ENCODE results near the gene SYT1.
A peak's percentile ranks its signal among the peaks of the same experiment; 100 is the strongest.
"Not testable (repeated sequence)": the region's sequence is repeated elsewhere in the genome, so short reads cannot be mapped to it uniquely, and the experiment has no call there.

The SYT1 gene

GRCh38 chr12:78864403-78864869 lies at the start of gene SYT1:
TSS of gene SYT1 (plus strand) at chr12:78864774.
- peak; percentile 34 to 77 for DNase-seq

GRCh38 chr12:78818487-78818886 lies 46.1 kb upstream of the SYT1 start:
- no peak for DNase-seq

DNA sequence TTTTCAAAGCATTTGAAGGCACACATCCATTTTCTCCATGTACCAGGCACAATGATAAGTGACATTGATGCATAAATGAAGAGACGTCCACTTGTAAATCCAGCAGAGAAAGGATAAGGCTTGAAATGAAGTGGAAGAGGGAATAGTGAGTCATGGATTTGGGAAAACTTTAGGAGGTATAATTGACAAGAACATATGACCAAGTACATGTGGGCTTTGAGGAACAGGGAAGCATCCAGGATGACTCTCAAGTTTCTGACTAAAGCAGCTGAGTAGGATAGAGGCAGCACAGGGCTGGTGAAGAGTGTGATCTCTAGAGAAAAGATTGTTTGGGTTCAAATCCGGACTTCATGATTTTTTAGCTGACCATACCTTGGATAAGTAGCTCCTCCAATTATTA lies 43.6 kb upstream of the SYT1 start:
- no peak for DNase-seq

- DNase-seq: no peak
Measured at GRCh38 chr12:78824918-78825317, 39.7 kb upstream of the SYT1 start.

GRCh38 chr12:78829690-78830089 lies 34.9 kb upstream of the SYT1 start:
- no peak for DNase-seq

- DNase-seq: no peak
Measured at GRCh38 chr12:78835493-78835892, 29.1 kb upstream of the SYT1 start.

DNA sequence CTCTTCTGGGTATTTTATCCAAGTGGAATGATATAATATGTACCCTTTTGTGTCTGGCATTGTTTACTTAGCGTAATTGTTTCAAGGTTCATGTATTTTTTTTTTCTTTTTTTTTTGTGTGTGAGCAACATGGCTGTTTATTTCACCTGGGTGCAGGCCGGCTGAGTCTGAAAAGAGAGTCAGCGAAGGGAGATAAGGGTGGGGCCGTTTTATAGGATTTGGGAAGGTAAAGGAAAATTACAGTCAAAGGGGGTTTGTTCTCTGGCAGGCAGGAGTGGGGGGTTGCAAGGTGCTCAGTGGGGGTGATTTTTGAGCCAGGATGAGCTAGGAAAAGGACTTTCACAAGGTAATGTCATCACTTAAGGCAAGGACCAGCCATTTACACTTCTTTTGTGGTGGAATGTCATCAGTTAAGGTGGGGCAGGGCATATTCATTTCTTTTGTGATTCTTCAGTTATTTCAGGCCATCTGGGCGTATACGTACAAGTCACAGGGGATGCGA lies 24.0 kb upstream of the SYT1 start:
- not testable (repeated sequence) for DNase-seq

- DNase-seq: no peak
Measured at GRCh38 chr12:78853231-78853630, 11.3 kb upstream of the SYT1 start.

DNA sequence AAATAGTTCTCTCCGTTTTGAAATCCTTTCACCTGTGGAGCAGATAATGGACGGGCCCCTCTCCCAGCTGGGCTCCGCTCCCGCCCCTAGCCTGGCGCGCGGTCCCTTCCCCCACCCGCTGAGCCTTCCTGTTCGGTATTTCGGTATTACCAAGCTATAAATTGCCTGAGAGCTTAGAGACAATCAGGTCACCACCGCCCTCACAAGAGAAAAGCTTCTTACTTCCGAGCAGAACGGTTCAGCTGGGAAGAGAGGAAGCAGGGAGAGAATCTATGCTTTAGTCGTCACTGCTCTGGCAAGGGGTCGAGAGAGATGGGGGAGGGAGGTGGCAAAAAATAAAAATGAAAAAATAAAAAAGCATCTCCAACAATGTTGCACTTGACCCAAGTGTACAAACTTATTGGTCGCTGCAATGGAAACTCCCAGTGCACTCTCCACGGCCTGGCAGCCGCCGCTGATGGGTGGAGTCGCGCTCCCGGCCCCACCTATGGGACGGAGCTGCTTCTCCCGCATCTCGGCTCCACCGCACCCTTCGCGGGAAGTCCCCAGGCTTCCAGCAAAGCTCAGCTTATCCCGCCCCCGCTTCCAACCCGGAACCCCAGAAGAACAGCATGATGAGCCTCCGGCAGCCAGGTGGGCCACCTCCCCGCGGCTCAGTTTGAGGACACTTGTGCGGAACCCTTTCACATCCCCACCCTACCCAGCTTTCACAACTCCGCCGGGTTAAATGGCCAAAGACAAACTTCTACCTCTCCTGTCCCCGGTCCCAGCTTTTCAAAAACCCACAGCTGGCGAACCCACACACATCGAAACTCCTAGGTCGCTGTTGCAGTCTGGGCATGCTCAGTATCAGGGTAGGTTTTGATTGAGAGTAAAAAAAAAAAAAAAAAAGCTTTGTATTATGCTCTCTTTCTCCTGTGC lies 832 bp upstream of the SYT1 start:
- peak; percentile 57 to 68 for DNase-seq

DNA sequence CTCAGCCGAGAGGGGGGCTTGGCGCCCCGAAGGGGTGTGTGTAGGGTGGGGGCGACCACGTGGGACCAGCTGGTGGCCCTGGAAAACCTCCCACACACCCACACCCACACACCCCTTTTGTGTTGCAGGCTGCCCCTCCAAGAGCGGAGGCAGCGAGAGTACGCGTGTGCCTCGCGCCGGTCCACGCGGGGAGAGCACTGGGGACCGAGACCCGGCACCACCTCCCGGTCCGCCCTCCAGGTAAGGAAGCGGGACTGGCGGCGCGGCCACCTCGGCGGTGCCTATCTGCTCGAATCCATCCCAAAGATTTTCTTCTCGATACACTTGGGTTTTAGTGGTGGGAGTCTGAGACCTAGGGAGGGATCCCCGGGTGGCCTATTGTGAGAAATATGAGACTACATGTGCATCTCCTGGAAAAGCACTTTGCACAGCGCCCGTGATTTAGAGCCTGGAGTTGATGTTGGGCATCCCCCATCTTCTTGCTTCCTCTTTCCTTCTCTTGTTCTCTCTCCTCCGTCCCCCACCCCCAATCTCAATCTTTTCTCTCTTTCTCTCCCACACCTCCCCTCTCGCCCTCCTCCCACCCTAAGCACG lies 393 bp downstream of the SYT1 start:
- no peak for DNase-seq

DNA sequence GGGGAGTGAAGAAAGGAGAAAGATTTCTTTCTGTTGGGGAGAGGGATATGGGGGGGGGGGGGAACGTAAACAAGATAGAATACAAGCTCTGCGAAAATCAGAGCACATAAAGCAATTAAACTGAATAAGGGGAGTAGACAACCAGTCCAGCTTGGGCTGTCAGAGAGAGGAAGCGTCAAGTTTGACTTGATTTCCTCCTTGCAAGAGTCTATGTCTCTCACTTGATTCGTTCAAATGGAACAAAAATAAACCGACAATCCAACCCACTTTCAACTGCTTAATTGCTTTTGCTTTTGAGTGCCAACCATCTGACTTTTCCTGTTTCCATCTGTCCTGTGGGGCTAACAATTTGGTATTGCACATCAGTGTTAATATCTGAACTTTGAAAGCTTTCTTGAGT lies 942 bp downstream of the SYT1 start:
- DNase-seq: no peak

DNA sequence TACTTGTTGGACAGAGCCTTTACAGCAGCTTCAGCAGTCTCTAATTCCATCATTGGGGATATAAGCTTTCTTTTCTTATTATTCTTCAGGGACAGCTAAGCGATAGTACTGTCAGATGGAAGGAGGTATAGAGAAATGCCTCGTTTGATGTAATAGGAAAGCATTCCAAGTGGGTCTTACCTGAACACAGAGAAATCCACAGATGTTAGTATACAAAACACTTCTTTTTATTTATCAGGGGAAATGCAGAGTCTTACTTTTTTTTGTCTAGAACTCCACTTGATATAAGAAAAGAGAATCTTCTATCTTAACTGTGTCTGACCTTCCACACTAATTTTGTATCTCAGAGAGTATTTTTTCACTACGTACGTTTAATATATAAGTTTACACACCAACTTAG lies 1.9 kb downstream of the SYT1 start:
- DNase-seq: no peak

DNA sequence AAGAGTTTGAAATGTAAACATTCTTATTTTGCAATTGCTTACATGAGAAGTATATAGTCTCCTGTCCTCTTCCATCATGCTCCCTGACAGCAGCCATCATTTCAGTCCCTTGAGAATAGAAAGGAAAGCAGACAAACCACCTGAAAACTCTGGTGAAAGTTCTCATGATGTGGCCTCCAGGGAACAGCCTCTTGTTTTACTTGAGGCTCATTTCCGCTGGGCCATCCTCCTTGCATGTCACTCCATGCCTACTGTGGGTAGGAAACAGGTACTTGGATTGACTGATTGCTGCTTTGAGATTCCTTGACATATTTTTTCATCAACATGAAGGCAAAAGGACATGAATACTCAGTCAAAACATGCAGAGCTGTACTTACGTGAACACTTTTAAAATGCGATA lies 6.0 kb downstream of the SYT1 start:
- no peak for DNase-seq

DNA sequence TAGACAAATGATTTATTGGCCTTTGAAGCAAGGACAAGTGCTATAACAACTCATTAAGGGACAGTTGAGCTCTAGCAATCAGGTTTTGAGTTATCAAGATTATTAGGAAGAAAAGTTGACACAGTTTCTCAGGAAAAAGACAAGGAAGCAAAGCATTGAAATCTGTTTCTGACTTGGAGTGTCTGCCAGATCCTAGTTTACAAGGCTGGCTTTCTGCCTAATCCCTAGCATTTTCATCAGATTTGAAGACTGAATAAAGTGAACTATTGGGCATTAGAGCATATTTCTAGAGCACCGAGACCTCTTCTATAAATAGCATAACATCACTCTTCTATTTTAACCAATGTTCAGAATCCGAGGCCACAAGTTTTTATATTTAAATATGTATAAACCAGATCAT lies 7.0 kb downstream of the SYT1 start:
- DNase-seq: no peak

GRCh38 chr12:78878459-78878858 lies 13.9 kb downstream of the SYT1 start:
- DNase-seq: no peak

DNA sequence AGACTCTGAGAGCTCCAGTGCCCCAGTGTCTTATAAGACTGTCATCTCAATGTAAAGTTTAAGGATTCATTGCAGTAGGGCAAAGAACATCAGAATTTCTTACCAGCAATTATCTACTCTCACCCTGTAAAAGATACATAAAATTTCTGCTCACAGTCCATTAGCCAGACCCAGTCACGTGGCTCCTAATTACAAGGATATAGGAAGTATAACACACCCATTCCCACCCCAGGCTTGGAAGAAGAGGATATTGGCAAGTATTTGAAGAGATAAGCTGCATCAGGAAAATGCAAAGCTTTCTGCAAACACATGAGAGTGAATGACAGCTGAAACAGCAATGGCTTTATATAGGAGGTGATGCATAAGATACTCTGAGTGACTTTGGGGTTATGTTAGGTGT lies 14.3 kb downstream of the SYT1 start:
- DNase-seq: no peak

GRCh38 chr12:78880078-78880477 lies 15.5 kb downstream of the SYT1 start:
- no peak for DNase-seq

- DNase-seq: no peak
Measured at GRCh38 chr12:78881685-78882084, 17.1 kb downstream of the SYT1 start.

- DNase-seq: no peak
Measured at GRCh38 chr12:78885466-78885865, 20.9 kb downstream of the SYT1 start.

GRCh38 chr12:78886719-78887407 lies 22.3 kb downstream of the SYT1 start:
- DNase-seq: no peak

DNA sequence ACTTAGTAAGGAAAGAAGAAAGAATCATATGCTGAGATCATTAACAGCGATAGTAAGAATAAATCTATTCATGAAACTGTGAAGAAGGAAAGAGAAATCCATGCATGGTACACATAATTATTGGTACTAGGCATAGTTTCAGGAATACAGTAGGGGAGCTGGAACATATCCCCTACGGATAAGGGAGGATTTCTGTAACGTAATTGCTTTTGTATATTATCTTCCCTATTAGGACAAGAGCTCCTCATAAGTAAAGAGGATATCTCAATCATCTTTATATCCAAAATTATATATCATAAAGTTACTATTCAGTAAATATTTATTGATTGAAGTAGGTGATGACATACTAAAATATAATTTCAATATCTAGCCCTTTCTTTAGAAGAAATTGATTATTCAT lies 22.9 kb downstream of the SYT1 start:
- DNase-seq: no peak

DNA sequence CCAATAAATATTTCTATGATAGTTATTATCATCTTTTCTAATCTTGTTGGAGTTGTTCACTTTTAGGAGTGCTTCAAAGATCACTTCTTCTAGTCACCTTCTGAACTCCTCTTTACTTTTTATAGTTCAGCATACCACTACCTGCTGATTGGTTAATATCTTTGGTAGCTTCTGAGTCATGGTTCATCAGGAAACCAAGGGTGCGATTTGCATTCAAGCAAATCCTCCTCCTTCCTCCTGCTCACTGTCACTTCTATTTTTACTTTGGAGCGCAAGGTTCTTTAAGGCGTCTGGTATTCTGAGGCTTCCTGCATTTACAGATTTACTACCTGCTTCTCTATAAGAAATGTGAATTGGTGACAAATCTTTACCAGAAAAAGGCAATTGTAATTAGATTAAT lies 24.0 kb downstream of the SYT1 start:
- no peak for DNase-seq

GRCh38 chr12:78891646-78892353 lies 27.2 kb downstream of the SYT1 start:
- no peak for DNase-seq
